Smooth muscle cell (in vitro differentiated cells): Measurements from ENCODE around the gene DYNC1H1. TPM values are rescaled to one million over a fixed set of nuclear protein-coding genes. Genes with fewer than 3 reads are reported as not detected.

Experiments
- DNase-seq: peaks from one replicate; lab custom pipeline; 2025; ENCODE audit not compliant: unreplicated experiment; lab: John Stamatoyannopoulos, UW
- H2AFZ ChIP-seq: fragments of 200-600 bp; sonication (generic); 2 replicates; pipeline ENCODE4 v1.6.0; 2016; ENCODE audit warnings: antibody characterized with exemption, low read depth, mild to moderate bottlenecking
- H3F3A ChIP-seq: fragments of 200-600 bp; sonication (generic); 2 replicates; pipeline ENCODE4 v1.6.0; 2017; ENCODE audit warnings: antibody characterized with exemption, low read depth
- H3K27ac ChIP-seq: fragments of 200-600 bp; sonication (generic); 2 replicates; pipeline ENCODE4 v1.5.1; 2016; ENCODE audit warnings: low read depth, mild to moderate bottlenecking
- H3K27me3 ChIP-seq: fragments of 200-600 bp; sonication (generic); 2 replicates; pipeline ENCODE4 v1.6.1; 2016; ENCODE audit warnings: low read depth, mild to moderate bottlenecking
- H3K36me3 ChIP-seq: fragments of 200-600 bp; sonication (generic); 2 replicates; pipeline ENCODE4 v1.5.1; 2016; ENCODE audit warnings: low read depth
- H3K4me1 ChIP-seq: fragments of 200-600 bp; sonication (generic); 2 replicates; pipeline ENCODE4 v1.5.1; 2016; ENCODE audit warnings: low read depth
- H3K4me2 ChIP-seq: fragments of 200-600 bp; sonication (generic); 2 replicates; pipeline ENCODE4 v1.6.0; 2016; ENCODE audit warnings: mild to moderate bottlenecking
- H3K4me3 ChIP-seq: fragments of 200-600 bp; sonication (generic); 2 replicates; pipeline ENCODE4 v1.5.1; 2016; ENCODE audit warnings: mild to moderate bottlenecking
- H3K79me2 ChIP-seq: fragments of 200-600 bp; sonication (generic); 2 replicates; pipeline ENCODE4 v1.6.0; 2016; ENCODE audit warnings: low read depth, mild to moderate bottlenecking
- H3K9ac ChIP-seq: fragments of 200-600 bp; sonication (generic); 2 replicates; pipeline ENCODE4 v1.6.0; 2016; ENCODE audit warnings: low read depth
- H3K9me3 ChIP-seq: fragments of 200-600 bp; sonication (generic); replicated peaks from 2 replicates; pipeline ENCODE4 v1.5.1; 2016; ENCODE audit warnings: low read depth
- H4K20me1 ChIP-seq: fragments of 200-600 bp; sonication (generic); 2 replicates; pipeline ENCODE4 v1.6.0; 2016; ENCODE audit warnings: low read depth
- CTCF ChIP-seq: fragments of 200-600 bp; sonication (generic); IDR thresholded peaks from 2 replicates; pipeline ENCODE4 v1.5.1; 2017; ENCODE audit warnings: borderline replicate concordance, mild to moderate bottlenecking, antibody characterized with exemption; ENCODE audit not compliant: insufficient read depth, poor library complexity, severe bottlenecking
- WGBS: methylation state at CpG from one replicate; pipeline ENCODE4 v1.1.7; 2016; ENCODE audit warnings: low lambda C conversion rate; 5-methylcytosine and 5-hydroxymethylcytosine counted together
- polyA plus RNA-seq: library from polyadenylated mRNA; unstranded; fragments of >200 nt; fragmentation: Nextera tagmentation; extraction: Ambion mirVana; gene quantifications from 2 replicates; pipeline ENCODE4 v1.2.1, GENCODE V29; 2016
- total RNA-seq: library from RNA; depleted of rRNA; stranded (reverse); fragments of >200 nt; gene quantifications from 2 replicates; pipeline ENCODE4 v1.2.3, GENCODE V29; 2014

Gene DYNC1H1
- total and polyA plus RNA-seq, 2 experiments from 2014 or later = 137 to 399 TPM

DNA sequence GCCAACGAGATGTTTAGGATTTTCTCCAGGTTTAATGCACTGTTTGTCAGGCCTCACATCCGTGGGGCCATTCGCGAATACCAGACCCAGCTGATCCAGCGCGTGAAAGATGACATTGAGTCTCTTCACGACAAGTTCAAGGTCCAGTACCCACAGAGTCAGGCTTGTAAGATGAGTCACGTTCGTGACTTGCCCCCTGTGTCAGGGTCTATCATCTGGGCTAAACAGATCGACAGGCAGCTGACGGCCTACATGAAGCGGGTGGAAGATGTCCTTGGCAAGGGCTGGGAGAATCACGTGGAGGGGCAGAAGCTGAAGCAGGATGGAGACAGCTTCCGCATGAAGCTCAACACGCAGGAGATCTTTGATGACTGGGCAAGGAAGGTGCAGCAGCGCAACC, 21.6 kb downstream of the DYNC1H1 start:
- Histone ChIP-seq H3K4me2 (no peak overlapping the region), H3K9ac (no peak overlapping the region), H2AFZ (no peak overlapping the region), H3K4me3 (no peak overlapping the region), H3K27me3 (no peaks in the 10 kb centered on the region), H3K27ac (no peak overlapping the region), H3K36me3 (peaks cover 30% of the 10 kb centered on the region), H3F3A (no peaks in the 10 kb centered on the region), H3K9me3 (no peaks in the 10 kb centered on the region), H3K79me2 (peaks cover 23% of the 10 kb centered on the region), H3K4me1 (no peaks in the 10 kb centered on the region), H4K20me1 (peaks cover 61% of the 10 kb centered on the region)
- no peak for TF ChIP-seq CTCF
- 97% methylated on average over 16 of the region's 16 CpGs for WGBS
- no peak for DNase-seq

DNA sequence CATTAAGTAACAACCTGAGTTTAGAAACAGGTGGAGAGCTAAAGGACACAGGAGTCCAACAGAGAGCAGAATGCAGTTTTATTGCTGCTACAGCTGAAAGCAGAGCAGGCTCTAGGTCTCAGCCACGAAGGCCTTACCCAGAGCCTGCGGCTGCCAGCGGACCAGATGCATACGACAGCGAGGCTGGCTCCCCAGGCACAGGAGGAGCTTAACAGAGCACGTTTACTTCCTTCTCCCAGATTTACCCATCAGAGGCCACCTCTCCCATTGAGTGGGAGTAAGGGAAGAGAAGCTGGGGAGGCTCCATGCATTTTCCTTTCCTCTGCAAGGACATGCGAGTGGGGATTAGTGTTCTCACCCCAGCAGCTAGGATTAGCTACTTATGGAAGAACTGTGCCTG, 22.6 kb downstream of the DYNC1H1 start:
- WGBS = 97% methylated on average over 7 of the region's 7 CpGs
- H3K27me3 ChIP-seq = no peaks in the 10 kb centered on the region
- no peak overlapping the region for H3K4me3 ChIP-seq
- no peaks in the 10 kb centered on the region for H3K9me3 ChIP-seq
- no peak overlapping the region for H3K27ac ChIP-seq
- H3F3A ChIP-seq = no peaks in the 10 kb centered on the region
- TF ChIP-seq CTCF = no peak
- H3K36me3 ChIP-seq = peaks cover 35% of the 10 kb centered on the region
- DNase-seq = no peak
- H2AFZ ChIP-seq = no peak overlapping the region
- peaks cover 63% of the 10 kb centered on the region for H4K20me1 ChIP-seq
- no peak overlapping the region for H3K4me2 ChIP-seq
- H3K4me1 ChIP-seq = no peaks in the 10 kb centered on the region
- no peak overlapping the region for H3K9ac ChIP-seq
- H3K79me2 ChIP-seq = peaks cover 16% of the 10 kb centered on the region

DNA sequence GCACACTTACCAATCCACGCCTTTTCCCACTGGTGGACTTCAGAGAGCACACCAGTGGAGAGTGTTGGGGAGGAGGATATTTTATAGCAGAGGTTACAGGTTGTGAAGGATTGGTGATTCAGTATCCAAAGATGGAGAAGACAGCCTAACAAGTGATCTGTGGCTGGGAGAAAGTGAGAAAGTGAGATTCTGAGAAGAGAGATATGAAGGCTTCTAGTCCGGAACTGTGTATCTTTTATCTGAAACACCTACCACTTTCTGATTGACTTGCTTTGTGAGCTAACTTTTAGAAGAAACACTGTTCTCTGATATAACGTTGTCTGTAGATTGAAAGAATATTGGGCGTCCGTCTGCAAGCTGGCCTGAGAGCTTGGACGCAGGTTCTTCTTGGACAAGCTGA, 24.0 kb downstream of the DYNC1H1 start:
- 97% methylated on average over 6 of the region's 6 CpGs for WGBS
- no peaks in the 10 kb centered on the region for H3K9me3 ChIP-seq
- no peak for TF ChIP-seq CTCF
- H3K9ac ChIP-seq = no peak overlapping the region
- DNase-seq = no peak
- peaks cover 62% of the 10 kb centered on the region for H4K20me1 ChIP-seq
- no peaks in the 10 kb centered on the region for H3K27me3 ChIP-seq
- H3K4me1 ChIP-seq = no peaks in the 10 kb centered on the region
- H3F3A ChIP-seq = no peaks in the 10 kb centered on the region
- H3K27ac ChIP-seq = no peak overlapping the region
- H2AFZ ChIP-seq = no peak overlapping the region
- no peak overlapping the region for H3K4me3 ChIP-seq
- peaks cover 32% of the 10 kb centered on the region for H3K36me3 ChIP-seq
- peaks cover 14% of the 10 kb centered on the region for H3K79me2 ChIP-seq
- no peak overlapping the region for H3K4me2 ChIP-seq

GRCh38 chr14:101991352-101991751, 27.0 kb downstream of the DYNC1H1 start:
- H3K27me3 ChIP-seq = no peaks in the 10 kb centered on the region
- no peak overlapping the region for H3K9ac ChIP-seq
- no peaks in the 10 kb centered on the region for H3K9me3 ChIP-seq
- peaks cover 55% of the 10 kb centered on the region for H4K20me1 ChIP-seq
- no peaks in the 10 kb centered on the region for H3F3A ChIP-seq
- 98% methylated on average over 5 of the region's 5 CpGs for WGBS
- no peaks in the 10 kb centered on the region for H3K4me1 ChIP-seq
- peaks cover 10% of the 10 kb centered on the region for H3K79me2 ChIP-seq
- no peak for DNase-seq
- no peak overlapping the region for H3K4me3 ChIP-seq
- no peak overlapping the region for H3K4me2 ChIP-seq
- H2AFZ ChIP-seq = no peak overlapping the region
- TF ChIP-seq CTCF = no peak
- H3K36me3 ChIP-seq = peaks cover 50% of the 10 kb centered on the region
- H3K27ac ChIP-seq = no peak overlapping the region
